SK-N-SH (cell line): ENCODE measurements around the gene SSC4D. TPM values are rescaled to one million over a fixed set of nuclear protein-coding genes. Genes with fewer than 3 reads are reported as not detected.

ENCODE experiments used
- CTCF ChIA-PET: fragments of 300-600, 350-600 bp; formaldehyde crosslinking; extraction: SDS; loops from one replicate; lab custom pipeline; 2021; lab: Yijun Ruan, JAX
- POLR2A ChIA-PET: fragments of 350-600 bp; sonication (Branson Sonifier 250); formaldehyde crosslinking; extraction: SDS; loops from one replicate; lab custom pipeline; 2020; ENCODE audit warnings: antibody characterized with exemption, inconsistent platforms; lab: Yijun Ruan, JAX
- DNase-seq: peaks from one replicate; pipeline ENCODE4 v3.0.0; 2012
- H2AFZ ChIP-seq: fragments of 200-600 bp; sonication (generic); 2 replicates; pipeline ENCODE4 v1.8.1; 2016; ENCODE audit warnings: antibody characterized with exemption, mild to moderate bottlenecking, low read depth
- H3F3A ChIP-seq: fragments of 200-600 bp; sonication (generic); replicated peaks from 2 replicates; pipeline ENCODE3; 2016; ENCODE audit warnings: antibody characterized with exemption, mild to moderate bottlenecking; ENCODE audit not compliant: insufficient read depth
- H3K27ac ChIP-seq, 2 experiments: fragments of 200-500 bp in 1 of 2; fragments of 200-600 bp in 1 of 2; sonication (Bioruptor generic) in 1 of 2; sonication (generic), shearing (Covaris generic) in 1 of 2; 2 replicates each; pipeline versions ENCODE4 v1.5.1 to v1.6.1; 2014 to 2016; ENCODE audit warnings: low read depth in 2 of 2, inconsistent platforms in 1 of 2, low read length in 1 of 2, mild to moderate bottlenecking in 1 of 2, mixed read lengths in 1 of 2
- H3K27me3 ChIP-seq: fragments of 200-600 bp; sonication (generic), shearing (Covaris generic); 2 replicates; pipeline ENCODE4 v1.6.1; 2016; ENCODE audit warnings: mixed run types; ENCODE audit not compliant: insufficient read depth
- H3K36me3 ChIP-seq, 2 experiments: fragments of 200-500 bp in 1 of 2; fragments of 200-600 bp in 1 of 2; sonication (Bioruptor generic) in 1 of 2; sonication (generic) in 1 of 2; replicated peaks in 1 of 2; 2 replicates each; pipeline versions ENCODE3 to v1.5.1; 2014 to 2016; ENCODE audit warnings: low read length in 1 of 2, mild to moderate bottlenecking in 1 of 2; ENCODE audit not compliant: insufficient read depth in 2 of 2, control insufficient read depth in 1 of 2
- H3K4me1 ChIP-seq, 2 experiments: fragments of 200-500 bp in 1 of 2; fragments of 200-600 bp in 1 of 2; sonication (Bioruptor generic) in 1 of 2; sonication (generic), shearing (Covaris generic) in 1 of 2; 2 replicates each; pipeline versions ENCODE4 v1.5.1 to v1.6.1; 2014 to 2016; ENCODE audit warnings: low read depth in 1 of 2, low read length in 1 of 2, mixed run types in 1 of 2; ENCODE audit not compliant: insufficient read depth in 2 of 2, control insufficient read depth in 1 of 2
- H3K4me2 ChIP-seq: fragments of 200-600 bp; sonication (generic), shearing (Covaris generic); 2 replicates; pipeline ENCODE4 v1.6.1; 2017; ENCODE audit warnings: mixed run types
- H3K4me3 ChIP-seq, 2 experiments: fragments of 200-500 bp in 1 of 2; fragments of 200-600 bp in 1 of 2; sonication (Bioruptor generic) in 1 of 2; sonication (generic), shearing (Covaris generic) in 1 of 2; 2 replicates each; pipeline versions ENCODE4 v1.5.1 to v1.8.1; 2014 to 2016; ENCODE audit warnings: low read depth in 2 of 2, inconsistent platforms in 1 of 2, low read length in 1 of 2, mild to moderate bottlenecking in 1 of 2, mixed read lengths in 1 of 2, moderate library complexity in 1 of 2
- H3K79me2 ChIP-seq: fragments of 200-600 bp; sonication (generic); 2 replicates; pipeline ENCODE4 v1.8.1; 2017; ENCODE audit warnings: mild to moderate bottlenecking; ENCODE audit not compliant: insufficient read depth
- H3K9ac ChIP-seq: fragments of 200-600 bp; sonication (generic); 2 replicates; pipeline ENCODE4 v1.6.1; 2017; ENCODE audit warnings: mixed run types
- H3K9me2 ChIP-seq: fragments of 200-600 bp; sonication (generic); 2 replicates; pipeline ENCODE4 v1.6.1; 2017; ENCODE audit warnings: mixed run types
- H3K9me3 ChIP-seq: fragments of 200-600 bp; sonication (generic); 2 replicates; pipeline ENCODE4 v1.6.1; 2017; ENCODE audit warnings: mixed run types, mild to moderate bottlenecking, moderate library complexity
- H4K20me1 ChIP-seq: fragments of 200-600 bp; sonication (generic); 2 replicates; pipeline ENCODE4 v1.6.1; 2017; ENCODE audit warnings: mild to moderate bottlenecking, mixed run types; ENCODE audit not compliant: insufficient read depth
- CHD2 ChIP-seq: fragments of 150-350 bp; IDR thresholded peaks from 2 replicates; pipeline ENCODE4 v1.6.1; 2018; ENCODE audit warnings: low read length; ENCODE audit not compliant: partially characterized antibody
- EP300 ChIP-seq, 2 experiments: IDR thresholded peaks; 2 replicates each; pipeline versions ENCODE4 v1.4.0 to v1.6.1; 2012; ENCODE audit warnings: borderline replicate concordance in 1 of 2, low read depth in 1 of 2, low read length in 1 of 2
- FOSL2 ChIP-seq: IDR thresholded peaks from 2 replicates; pipeline ENCODE4 v1.4.0; 2012; ENCODE audit warnings: low read depth, mild to moderate bottlenecking, moderate library complexity, borderline replicate concordance
- GATA2 ChIP-seq: sonication (generic); formaldehyde crosslinking; IDR thresholded peaks from 2 replicates; pipeline ENCODE4 v1.5.0; 2020; ENCODE audit warnings: mild to moderate bottlenecking, missing genetic modification reagents
- IRF3 ChIP-seq: fragments of 150-350 bp; IDR thresholded peaks from 2 replicates; pipeline ENCODE4 v1.6.1; 2016; ENCODE audit warnings: mild to moderate bottlenecking, low read depth, low read length
- JUND ChIP-seq: IDR thresholded peaks from 2 replicates; pipeline ENCODE4 v1.4.0; 2012
- MXI1 ChIP-seq: IDR thresholded peaks from 2 replicates; pipeline ENCODE4 v1.6.1; 2012; ENCODE audit warnings: mild to moderate bottlenecking, low read depth, low read length, improper control_type of control experiment
- NFIC ChIP-seq: IDR thresholded peaks from 2 replicates; pipeline ENCODE4 v1.4.0; 2012; ENCODE audit warnings: borderline replicate concordance
- NRF1 ChIP-seq: IDR thresholded peaks from 2 replicates; pipeline ENCODE4 v1.6.1; 2012; ENCODE audit warnings: low read depth, mild to moderate bottlenecking, low read length
- POLR2AphosphoS5 ChIP-seq: IDR thresholded peaks from 2 replicates; pipeline ENCODE4 v1.6.1; 2012; ENCODE audit warnings: low read depth, low read length
- RAD21 ChIP-seq: IDR thresholded peaks from 2 replicates; pipeline ENCODE4 v1.6.1; 2012; ENCODE audit warnings: mild to moderate bottlenecking, low read length
- RCOR1 ChIP-seq: fragments of 150-350 bp; IDR thresholded peaks from 2 replicates; pipeline ENCODE4 v1.6.1; 2017; ENCODE audit warnings: antibody characterized with exemption, low read length
- RFX5 ChIP-seq: IDR thresholded peaks from 2 replicates; pipeline ENCODE4 v1.6.1; 2012; ENCODE audit warnings: mild to moderate bottlenecking, improper control_type of control experiment, low read length
- TAF1 ChIP-seq: IDR thresholded peaks from 2 replicates; pipeline ENCODE4 v1.6.1; 2012; ENCODE audit warnings: low read depth, mild to moderate bottlenecking, low read length, moderate library complexity, borderline replicate concordance
- TEAD4 ChIP-seq: IDR thresholded peaks from 2 replicates; pipeline ENCODE4 v1.4.0; 2012; ENCODE audit warnings: mild to moderate bottlenecking, borderline replicate concordance; ENCODE audit not compliant: insufficient read depth
- WGBS: methylation state at CpG from one replicate; pipeline ENCODE4 v1.1.6; 2017; ENCODE audit warnings: low lambda C conversion rate; 5-methylcytosine and 5-hydroxymethylcytosine counted together
- polyA plus RNA-seq, 3 experiments: library from polyadenylated mRNA; depleted of rRNA; stranded (reverse); fragments of >200 nt; gene quantifications; 2 replicates each; pipeline ENCODE4 v1.2.3, GENCODE V29; 2012
- TF ChIP-seq, protein P1 (sequence below): fragments of 150-350 bp; IDR thresholded peaks from 2 replicates; pipeline ENCODE4 v1.6.1; 2017; ENCODE audit warnings: antibody characterized with exemption, low read length, low read depth, borderline replicate concordance
- TF ChIP-seq, protein P2 (sequence below): IDR thresholded peaks from 2 replicates; pipeline ENCODE4; 2012
- TF ChIP-seq, protein P3 (sequence below): fragments of 200-600 bp; sonication (generic); IDR thresholded peaks from 2 replicates; pipeline ENCODE4 v1.6.1; 2017; ENCODE audit warnings: antibody characterized with exemption, mild to moderate bottlenecking, moderate library complexity
- TF ChIP-seq, protein P4 (sequence below): IDR thresholded peaks from 2 replicates; pipeline ENCODE4 v1.4.0; 2012; ENCODE audit warnings: low read depth, borderline replicate concordance

The SSC4D gene
- polyA plus RNA-seq, 1 of the 3 experiments (the other 2 are of a cell fraction), result 2.0 TPM

GRCh38 chr7:76368190-76368589, 41.3 kb downstream of the SSC4D start:
- Histone ChIP-seq H3K9me2 (no peaks in the 10 kb centered on the region), H3K27ac (no peak overlapping the region), H3F3A (peaks cover 13% of the 10 kb centered on the region), H4K20me1 (no peaks in the 10 kb centered on the region), H2AFZ (no peak overlapping the region), H3K9me3 (no peaks in the 10 kb centered on the region), H3K27me3 (no peaks in the 10 kb centered on the region), H3K9ac (no peak overlapping the region), H3K4me3 (no peak overlapping the region), H3K79me2 (no peaks in the 10 kb centered on the region), H3K36me3 (no peaks in the 10 kb centered on the region), H3K4me1 (peaks cover 14 to 18% of the 10 kb centered on the region in 2 experiments; a peak in 3 of 4 replicates), H3K4me2 (no peak overlapping the region)
- no peak for TF ChIP-seq POLR2AphosphoS5
- no peak for TF ChIP-seq FOSL2
- no peak for TF ChIP-seq RAD21
- no peak for TF ChIP-seq JUND
- TF ChIP-seq, protein P1, sequence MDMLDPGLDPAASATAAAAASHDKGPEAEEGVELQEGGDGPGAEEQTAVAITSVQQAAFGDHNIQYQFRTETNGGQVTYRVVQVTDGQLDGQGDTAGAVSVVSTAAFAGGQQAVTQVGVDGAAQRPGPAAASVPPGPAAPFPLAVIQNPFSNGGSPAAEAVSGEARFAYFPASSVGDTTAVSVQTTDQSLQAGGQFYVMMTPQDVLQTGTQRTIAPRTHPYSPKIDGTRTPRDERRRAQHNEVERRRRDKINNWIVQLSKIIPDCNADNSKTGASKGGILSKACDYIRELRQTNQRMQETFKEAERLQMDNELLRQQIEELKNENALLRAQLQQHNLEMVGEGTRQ, result no peak
- TF ChIP-seq TEAD4, result no peak
- no peak for TF ChIP-seq MXI1
- no peak for TF ChIP-seq IRF3
- TF ChIP-seq CHD2, result no peak
- no peak for TF ChIP-seq RCOR1
- TF ChIP-seq EP300 (IDR thresholded peaks at IDR 0.05; ENCODE audit: borderline replicate concordance in 1 of 2, low read depth in 1 of 2, low read length in 1 of 2), result no peak
- no peak for TF ChIP-seq GATA2 (CRISPR knock-in tag)
- TF ChIP-seq, protein P2, sequence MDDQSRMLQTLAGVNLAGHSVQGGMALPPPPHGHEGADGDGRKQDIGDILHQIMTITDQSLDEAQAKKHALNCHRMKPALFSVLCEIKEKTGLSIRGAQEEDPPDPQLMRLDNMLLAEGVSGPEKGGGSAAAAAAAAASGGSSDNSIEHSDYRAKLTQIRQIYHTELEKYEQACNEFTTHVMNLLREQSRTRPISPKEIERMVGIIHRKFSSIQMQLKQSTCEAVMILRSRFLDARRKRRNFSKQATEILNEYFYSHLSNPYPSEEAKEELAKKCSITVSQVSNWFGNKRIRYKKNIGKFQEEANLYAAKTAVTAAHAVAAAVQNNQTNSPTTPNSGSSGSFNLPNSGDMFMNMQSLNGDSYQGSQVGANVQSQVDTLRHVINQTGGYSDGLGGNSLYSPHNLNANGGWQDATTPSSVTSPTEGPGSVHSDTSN, result no peak
- TF ChIP-seq RFX5, result no peak
- no peak for TF ChIP-seq NRF1
- TF ChIP-seq, protein P3, sequence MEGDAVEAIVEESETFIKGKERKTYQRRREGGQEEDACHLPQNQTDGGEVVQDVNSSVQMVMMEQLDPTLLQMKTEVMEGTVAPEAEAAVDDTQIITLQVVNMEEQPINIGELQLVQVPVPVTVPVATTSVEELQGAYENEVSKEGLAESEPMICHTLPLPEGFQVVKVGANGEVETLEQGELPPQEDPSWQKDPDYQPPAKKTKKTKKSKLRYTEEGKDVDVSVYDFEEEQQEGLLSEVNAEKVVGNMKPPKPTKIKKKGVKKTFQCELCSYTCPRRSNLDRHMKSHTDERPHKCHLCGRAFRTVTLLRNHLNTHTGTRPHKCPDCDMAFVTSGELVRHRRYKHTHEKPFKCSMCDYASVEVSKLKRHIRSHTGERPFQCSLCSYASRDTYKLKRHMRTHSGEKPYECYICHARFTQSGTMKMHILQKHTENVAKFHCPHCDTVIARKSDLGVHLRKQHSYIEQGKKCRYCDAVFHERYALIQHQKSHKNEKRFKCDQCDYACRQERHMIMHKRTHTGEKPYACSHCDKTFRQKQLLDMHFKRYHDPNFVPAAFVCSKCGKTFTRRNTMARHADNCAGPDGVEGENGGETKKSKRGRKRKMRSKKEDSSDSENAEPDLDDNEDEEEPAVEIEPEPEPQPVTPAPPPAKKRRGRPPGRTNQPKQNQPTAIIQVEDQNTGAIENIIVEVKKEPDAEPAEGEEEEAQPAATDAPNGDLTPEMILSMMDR, result no peak
- no peak for TF ChIP-seq NFIC
- TF ChIP-seq, protein P4, sequence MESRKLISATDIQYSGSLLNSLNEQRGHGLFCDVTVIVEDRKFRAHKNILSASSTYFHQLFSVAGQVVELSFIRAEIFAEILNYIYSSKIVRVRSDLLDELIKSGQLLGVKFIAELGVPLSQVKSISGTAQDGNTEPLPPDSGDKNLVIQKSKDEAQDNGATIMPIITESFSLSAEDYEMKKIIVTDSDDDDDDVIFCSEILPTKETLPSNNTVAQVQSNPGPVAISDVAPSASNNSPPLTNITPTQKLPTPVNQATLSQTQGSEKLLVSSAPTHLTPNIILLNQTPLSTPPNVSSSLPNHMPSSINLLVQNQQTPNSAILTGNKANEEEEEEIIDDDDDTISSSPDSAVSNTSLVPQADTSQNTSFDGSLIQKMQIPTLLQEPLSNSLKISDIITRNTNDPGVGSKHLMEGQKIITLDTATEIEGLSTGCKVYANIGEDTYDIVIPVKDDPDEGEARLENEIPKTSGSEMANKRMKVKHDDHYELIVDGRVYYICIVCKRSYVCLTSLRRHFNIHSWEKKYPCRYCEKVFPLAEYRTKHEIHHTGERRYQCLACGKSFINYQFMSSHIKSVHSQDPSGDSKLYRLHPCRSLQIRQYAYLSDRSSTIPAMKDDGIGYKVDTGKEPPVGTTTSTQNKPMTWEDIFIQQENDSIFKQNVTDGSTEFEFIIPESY, result no peak
- no peak for TF ChIP-seq TAF1
- 93% methylated on average over 8 of the region's 8 CpGs for WGBS
- ChIA-PET CTCF (interaction anchor here (0.8 to 3.8 kb wide), 2 partner anchors 9 to 13 kb away, joined by 3 to 26 read pairs; partner anchors contain the start of gene YWHAG), POLR2A (interaction anchor here (2.6 kb wide), 1 partner anchor 8 kb away, joined by 17 read pairs; the partner anchor contains the start of gene YWHAG)
- no peak for DNase-seq
